H1 (cell line): ENCODE data around the gene MYO3A.

Source experiments
- ASH2L ChIP-seq: fragments of 200-600, 300-600 bp; sonication (generic); IDR thresholded peaks from one replicate; pipeline ENCODE4 v1.7.1; 2017; ENCODE audit warnings: low read length
- BRCA1 ChIP-seq: IDR thresholded peaks from 2 replicates; pipeline ENCODE4 v1.6.1; 2012; ENCODE audit warnings: low read depth, low read length, improper control_type of control experiment
- CHD1 ChIP-seq: IDR thresholded peaks from 2 replicates; pipeline ENCODE4 v1.6.1; 2012; ENCODE audit warnings: low read depth, low read length, improper control_type of control experiment
- CHD2 ChIP-seq: IDR thresholded peaks from 2 replicates; pipeline ENCODE4 v1.6.1; 2012; ENCODE audit warnings: low read length, improper control_type of control experiment
- EP300 ChIP-seq, 2 experiments: IDR thresholded peaks; 1 replicate in 1 of 2; 2 replicates in 1 of 2; pipeline ENCODE4 v1.6.1; 2011 to 2012; ENCODE audit warnings: low read depth in 2 of 2, low read length in 2 of 2, mild to moderate bottlenecking in 2 of 2, borderline replicate concordance in 1 of 2, inconsistent platforms in 1 of 2, moderate library complexity in 1 of 2
- FOSL1 ChIP-seq: IDR thresholded peaks from 2 replicates; pipeline ENCODE4 v1.6.1; 2011; ENCODE audit warnings: mild to moderate bottlenecking, low read depth, low read length, moderate library complexity; ENCODE audit not compliant: insufficient read depth
- JUND ChIP-seq: IDR thresholded peaks from 2 replicates; pipeline ENCODE4 v1.6.1; 2011; ENCODE audit warnings: mild to moderate bottlenecking, improper control_type of control experiment, low read length
- NRF1 ChIP-seq: IDR thresholded peaks from 2 replicates; pipeline ENCODE4 v1.6.1; 2011; ENCODE audit warnings: mild to moderate bottlenecking, low read depth, low read length, improper control_type of control experiment
- POLR2A ChIP-seq, 2 experiments: IDR thresholded peaks; 1 replicate in 1 of 2; 2 replicates in 1 of 2; pipeline ENCODE4 v1.6.1; 2011; ENCODE audit warnings: low read depth in 2 of 2, low read length in 2 of 2, mild to moderate bottlenecking in 2 of 2; ENCODE audit errors: control extremely low read depth in 1 of 2
- RFX5 ChIP-seq: IDR thresholded peaks from 2 replicates; pipeline ENCODE4 v1.6.1; 2011; ENCODE audit warnings: low read depth, low read length, improper control_type of control experiment, borderline replicate concordance
- RNF2 ChIP-seq: fragments of 200-900, 300-1000 bp; sonication (generic); IDR thresholded peaks from 2 replicates; pipeline ENCODE4 v1.7.1; 2016; ENCODE audit warnings: borderline replicate concordance, low read depth, mild to moderate bottlenecking, antibody characterized with exemption, low read length; ENCODE audit not compliant: poor library complexity, severe bottlenecking; ENCODE audit errors: missing control alignments
- TBP ChIP-seq: IDR thresholded peaks from 2 replicates; pipeline ENCODE4 v1.6.1; 2011; ENCODE audit warnings: low read depth, low read length, improper control_type of control experiment
- TF ChIP-seq, protein P1 (sequence below), 3 experiments: IDR thresholded peaks; 1 replicate in 2 of 3; 2 replicates in 1 of 3; pipeline versions ENCODE4 v1.5.1 to v1.6.1; 2011; ENCODE audit warnings: low read length in 3 of 3, mild to moderate bottlenecking in 3 of 3, inconsistent platforms in 2 of 3, low read depth in 1 of 3, moderate library complexity in 1 of 3; ENCODE audit not compliant: insufficient read depth in 1 of 3; ENCODE audit errors: control extremely low read depth in 1 of 3
- TF ChIP-seq, protein P2 (sequence below): IDR thresholded peaks from 2 replicates; pipeline ENCODE4 v1.6.1; 2011; ENCODE audit warnings: low read length, improper control_type of control experiment

GRCh38 chr10:26085549-26085948, 151.5 kb downstream of the MYO3A start:
- TF ChIP-seq BRCA1 (no peak), NRF1 (no peak), JUND (no peak), CHD1 (no peak), TBP (no peak), RNF2 (no peak), EP300 (IDR thresholded peaks at IDR 0.05; ENCODE audit: borderline replicate concordance in 1 of 2, low read depth in 2 of 2, low read length in 2 of 2) (no peak), CHD2 (no peak), RFX5 (no peak), ASH2L (no peak), POLR2A (IDR thresholded peaks at IDR 0.05; ENCODE audit: control extremely low read depth in 1 of 2, low read depth in 2 of 2, low read length in 2 of 2) (no peak), FOSL1 (no peak)
- TF ChIP-seq, protein P1, sequence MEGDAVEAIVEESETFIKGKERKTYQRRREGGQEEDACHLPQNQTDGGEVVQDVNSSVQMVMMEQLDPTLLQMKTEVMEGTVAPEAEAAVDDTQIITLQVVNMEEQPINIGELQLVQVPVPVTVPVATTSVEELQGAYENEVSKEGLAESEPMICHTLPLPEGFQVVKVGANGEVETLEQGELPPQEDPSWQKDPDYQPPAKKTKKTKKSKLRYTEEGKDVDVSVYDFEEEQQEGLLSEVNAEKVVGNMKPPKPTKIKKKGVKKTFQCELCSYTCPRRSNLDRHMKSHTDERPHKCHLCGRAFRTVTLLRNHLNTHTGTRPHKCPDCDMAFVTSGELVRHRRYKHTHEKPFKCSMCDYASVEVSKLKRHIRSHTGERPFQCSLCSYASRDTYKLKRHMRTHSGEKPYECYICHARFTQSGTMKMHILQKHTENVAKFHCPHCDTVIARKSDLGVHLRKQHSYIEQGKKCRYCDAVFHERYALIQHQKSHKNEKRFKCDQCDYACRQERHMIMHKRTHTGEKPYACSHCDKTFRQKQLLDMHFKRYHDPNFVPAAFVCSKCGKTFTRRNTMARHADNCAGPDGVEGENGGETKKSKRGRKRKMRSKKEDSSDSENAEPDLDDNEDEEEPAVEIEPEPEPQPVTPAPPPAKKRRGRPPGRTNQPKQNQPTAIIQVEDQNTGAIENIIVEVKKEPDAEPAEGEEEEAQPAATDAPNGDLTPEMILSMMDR (IDR thresholded peaks at IDR 0.05; ENCODE audit: control extremely low read depth in 1 of 3, insufficient read depth in 1 of 3, low read depth in 1 of 3, low read length in 3 of 3): peak in 1 of 3 experiments; percentile 34; a peak in 1 of 4 replicates
- TF ChIP-seq, protein P2, sequence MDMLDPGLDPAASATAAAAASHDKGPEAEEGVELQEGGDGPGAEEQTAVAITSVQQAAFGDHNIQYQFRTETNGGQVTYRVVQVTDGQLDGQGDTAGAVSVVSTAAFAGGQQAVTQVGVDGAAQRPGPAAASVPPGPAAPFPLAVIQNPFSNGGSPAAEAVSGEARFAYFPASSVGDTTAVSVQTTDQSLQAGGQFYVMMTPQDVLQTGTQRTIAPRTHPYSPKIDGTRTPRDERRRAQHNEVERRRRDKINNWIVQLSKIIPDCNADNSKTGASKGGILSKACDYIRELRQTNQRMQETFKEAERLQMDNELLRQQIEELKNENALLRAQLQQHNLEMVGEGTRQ: no peak
